HL-60 (cell line): Measurements from ENCODE around the gene ZBTB46.

Experiments used
- DNase-seq, 2 experiments: peaks; one replicate each; pipeline ENCODE4 v3.0.0-alpha.2; 2010 to 2020; ENCODE audit warnings: low read depth in 1 of 2, low spot score in 1 of 2
- H3K27ac ChIP-seq: fragments of 250-450 bp; sonication (Bioruptor Pico); replicated peaks from 2 replicates; pipeline ENCODE4 v1.5.1; 2020; ENCODE audit warnings: mild to moderate bottlenecking, moderate library complexity
- H3K27me3 ChIP-seq: fragments of 250-450 bp; sonication (Bioruptor Pico); 2 replicates; pipeline ENCODE4 v1.5.1; 2021; ENCODE audit warnings: mild to moderate bottlenecking, moderate library complexity; ENCODE audit not compliant: insufficient read depth, poor library complexity, severe bottlenecking
- H3K4me3 ChIP-seq: replicated peaks from 2 replicates; pipeline ENCODE4 v1.5.1; 2011; ENCODE audit warnings: mild to moderate bottlenecking, control low read depth, low read length; ENCODE audit not compliant: insufficient read depth
- CTCF ChIP-seq: IDR thresholded peaks from one replicate; pipeline ENCODE4 v1.5.1; 2011; ENCODE audit warnings: low read length, control low read depth, inconsistent platforms; ENCODE audit not compliant: insufficient read depth
- GABPA ChIP-seq: IDR thresholded peaks from 2 replicates; pipeline ENCODE4 v1.6.1; 2012; ENCODE audit warnings: low read depth
- POLR2AphosphoS5 ChIP-seq: IDR thresholded peaks from 2 replicates; pipeline ENCODE4 v1.6.1; 2012; ENCODE audit warnings: low read depth
- REST ChIP-seq: IDR thresholded peaks from 2 replicates; pipeline ENCODE4 v1.6.1; 2012; ENCODE audit warnings: low read depth; ENCODE audit not compliant: insufficient replicate concordance
- SPI1 ChIP-seq: IDR thresholded peaks from 2 replicates; pipeline ENCODE4 v1.6.1; 2012; ENCODE audit warnings: low read depth, mild to moderate bottlenecking, borderline replicate concordance

The ZBTB46 gene

GRCh38 chr20:63843222-63843621 is 12.2 kb upstream of the ZBTB46 start:
- no peak overlapping the region for H3K4me3 ChIP-seq
- no peak for DNase-seq
- H3K27me3 ChIP-seq: peaks cover 7% of the 10 kb centered on the region
- no peak for TF ChIP-seq SPI1
- TF ChIP-seq CTCF: no peak
- no peak for TF ChIP-seq GABPA
- TF ChIP-seq POLR2AphosphoS5: no peak
- no peak for TF ChIP-seq REST
- H3K27ac ChIP-seq: no peak overlapping the region

- H3K27ac ChIP-seq: no peak overlapping the region
- no peak for DNase-seq
- peaks cover 7% of the 10 kb centered on the region for H3K27me3 ChIP-seq
- H3K4me3 ChIP-seq: no peak overlapping the region
- TF ChIP-seq POLR2AphosphoS5 (no peak), GABPA (no peak), SPI1 (no peak), CTCF (no peak), REST (no peak)
Measured at GRCh38 chr20:63842258-63842657, 11.2 kb upstream of the ZBTB46 start.

DNA sequence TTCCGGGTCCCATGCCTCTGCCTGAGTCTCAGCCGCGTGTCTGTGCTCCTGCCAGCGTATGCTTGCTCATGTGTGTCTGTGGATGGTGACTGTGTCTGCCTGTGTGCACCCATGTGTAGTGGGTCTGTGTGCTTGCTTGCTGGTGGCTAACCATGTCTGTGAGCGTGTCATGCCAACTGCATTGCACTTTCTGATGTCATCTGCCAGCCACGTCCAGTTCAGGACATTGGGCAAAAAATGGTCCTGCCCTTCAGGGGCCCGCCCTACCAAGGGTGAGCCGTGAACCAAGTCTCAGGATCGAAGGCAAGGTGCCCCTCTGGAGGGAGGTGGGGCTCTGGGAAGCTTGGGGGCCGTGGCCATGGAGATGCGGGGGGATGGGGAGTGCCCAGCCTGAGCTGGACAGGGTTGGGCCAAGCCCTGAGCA is 9.4 kb upstream of the ZBTB46 start:
- no peak overlapping the region for H3K4me3 ChIP-seq
- peaks cover 7% of the 10 kb centered on the region for H3K27me3 ChIP-seq
- no peak for DNase-seq
- H3K27ac ChIP-seq: no peak overlapping the region
- TF ChIP-seq SPI1 (no peak), POLR2AphosphoS5 (no peak), GABPA (no peak), CTCF (no peak), REST (no peak)
